Transverse colon (tissue), 4 donors: ENCODE results near the gene ZNF628. TPM values are rescaled to one million over a fixed set of nuclear protein-coding genes. Genes with fewer than 3 reads are reported as not detected.

Experiments used
- DNase-seq: peaks from one replicate; pipeline ENCODE4 v3.0.0-alpha.2; 2019
- H3K27ac ChIP-seq, 4 donors: fragments of 200-600 bp; sonication (generic); 2 replicates each; pipeline ENCODE4 v1.5.1; 2016 to 2018; ENCODE audit warnings: inconsistent platforms in 4 of 4
- H3K27me3 ChIP-seq: fragments of 200-600 bp; sonication (generic); 2 replicates; pipeline ENCODE4 v1.5.1; 2017; ENCODE audit warnings: inconsistent platforms
- H3K36me3 ChIP-seq, 4 donors: fragments of 200-600 bp; sonication (generic); 2 replicates each; pipeline ENCODE4 v1.5.1; 2017 to 2019; ENCODE audit warnings: inconsistent platforms in 4 of 4
- H3K4me1 ChIP-seq, 4 donors: fragments of 200-600 bp; sonication (generic); 2 replicates each; pipeline ENCODE4 v1.5.1; 2017 to 2020; ENCODE audit warnings: inconsistent platforms in 4 of 4
- H3K4me3 ChIP-seq, 4 donors: fragments of 200-600 bp; sonication (generic); 1 replicate in 1 of 4; 2 replicates in 3 of 4; pipeline versions ENCODE4 v1.5.1 to v1.6.1; 2017 to 2019; ENCODE audit warnings: inconsistent platforms in 4 of 4
- H3K9me3 ChIP-seq, 2 donors: fragments of 200-600 bp; sonication (generic); 2 replicates each; pipeline ENCODE4 v1.5.1; 2017 to 2019; ENCODE audit warnings: inconsistent platforms in 2 of 2
- CTCF ChIP-seq, 5 experiments: fragments of 200-600 bp in 3 of 5; fragments of 450-650 bp in 2 of 5; sonication (generic) in 3 of 5; IDR thresholded peaks; 1 replicate in 2 of 5; 2 replicates in 3 of 5; pipeline ENCODE4 v1.5.1; 2016 to 2017; ENCODE audit warnings: antibody characterized with exemption in 5 of 5, inconsistent platforms in 3 of 5, mild to moderate bottlenecking in 2 of 5, moderate library complexity in 1 of 5
- EP300 ChIP-seq: sonication (generic); formaldehyde crosslinking; IDR thresholded peaks from one replicate; pipeline ENCODE4 v1.6.1; 2017; ENCODE audit warnings: antibody characterized with exemption, low read depth
- POLR2A ChIP-seq: fragments of 450-650 bp; IDR thresholded peaks from one replicate; pipeline ENCODE4 v1.6.1; 2016; ENCODE audit warnings: antibody characterized with exemption, mild to moderate bottlenecking, moderate library complexity
- POLR2AphosphoS5 ChIP-seq, 3 donors: sonication (generic); formaldehyde crosslinking; IDR thresholded peaks; one replicate each; pipeline ENCODE4 v1.6.1; 2016; ENCODE audit warnings: antibody characterized with exemption in 3 of 3
- WGBS, 2 donors: methylation state at CpG; one replicate each; pipeline ENCODE4 v1.1.5; 2018; ENCODE audit warnings: low coverage in 1 of 2; 5-methylcytosine and 5-hydroxymethylcytosine counted together
- in situ Hi-C, 4 donors: fragments of 200-750 bp; cut with MboI; loops; one replicate each; pipeline versions ENCODE4 v1.15.0 to v1.15.1; 2017; ENCODE audit warnings: low sequenced_read_pairs in 3 of 4, low pct_ligation_motif_present in 1 of 4, low pct_unique_long_range_greater_than_20kb in 1 of 4
- intact Hi-C: fragments of 100-400 bp; cut with DNase I; formaldehyde crosslinking; loops from one replicate; pipeline ENCODE4 v1.15.1; 2023; ENCODE audit warnings: low total_unique reads
- total RNA-seq, 4 donors: library from RNA; depleted of rRNA; stranded (reverse); fragments of >200 nt; gene quantifications; one replicate each; pipeline ENCODE4 v1.1.0, GENCODE V29; 2016

Gene ZNF628
- total RNA-seq, 4 donors from 2014 or later, result 5.9 to 7.6 (median 6.4) TPM

- Histone ChIP-seq H3K27ac (peak overlapping the region in 1 of 4 donors; percentile 74), H3K36me3 (no peaks in the 10 kb centered on the region), H3K27me3 (no peaks in the 10 kb centered on the region), H3K4me3 (peak overlapping the region in 1 of 4 donors; percentile 51), H3K4me1 (peaks cover 0 to 10% (median 5%) of the 10 kb centered on the region in 4 donors), H3K9me3 (no peaks in the 10 kb centered on the region)
- intact Hi-C loops (loop anchor here (10.0 kb wide), 1 partner anchor 358 kb away; the partner anchor contains the start of gene TNNT1), in situ Hi-C loops (loop anchor here in 2 of 4 donors (10.0 kb wide), 1 partner anchor 358 kb away; the partner anchor contains the start of gene TNNT1 (in 2 of the 2))
- no peak for TF ChIP-seq POLR2A
- TF ChIP-seq POLR2AphosphoS5 (IDR thresholded peaks at IDR 0.05), result no peak
- no peak for TF ChIP-seq CTCF (IDR thresholded peaks at IDR 0.05)
- TF ChIP-seq EP300, result no peak
- 81 to 88% methylated on average over 7 to 17 of the region's 17 CpGs for WGBS, 2 donors
- DNase-seq, result no peak
Observed at GRCh38 chr19:55503157-55503501, 26.7 kb downstream of the ZNF628 start.

GRCh38 chr19:55503502-55504251 is 27.3 kb downstream of the ZNF628 start:
- in situ Hi-C loops (loop anchor here in 2 of 4 donors (10.0 kb wide), 1 partner anchor 359 kb away; the partner anchor contains the start of gene TNNT1 (in 2 of the 2)), intact Hi-C loops (loop anchor here (2.0 to 10.0 kb wide), 2 partner anchors 37 to 359 kb away; partner anchors contain the start of gene TNNT1)
- H3K36me3 ChIP-seq, result no peaks in the 10 kb centered on the region
- H3K27ac ChIP-seq, result peak overlapping the region; percentile 74 to 82 (median 76)
- H3K9me3 ChIP-seq, result no peaks in the 10 kb centered on the region
- H3K4me1 ChIP-seq, result peaks cover 0 to 10% (median 5%) of the 10 kb centered on the region in 4 donors
- peak; percentile 92 for DNase-seq
- H3K27me3 ChIP-seq, result no peaks in the 10 kb centered on the region
- H3K4me3 ChIP-seq, result peak overlapping the region in 2 of 4 donors; percentile 34 to 51
- WGBS, 2 donors, result 0 to 22% methylated on average over 3 to 64 of the region's 64 CpGs
- TF ChIP-seq EP300 (no peak), CTCF (IDR thresholded peaks at IDR 0.05) (peak; percentile 97 to 99 (median 99)), POLR2A (no peak), POLR2AphosphoS5 (IDR thresholded peaks at IDR 0.05) (peak in 1 of 3 donors; percentile 11)

- TF ChIP-seq POLR2AphosphoS5 (IDR thresholded peaks at IDR 0.05), result no peak
- no peak for TF ChIP-seq CTCF (IDR thresholded peaks at IDR 0.05)
- TF ChIP-seq POLR2A, result no peak
- TF ChIP-seq EP300, result no peak
- DNase-seq, result no peak
- H3K36me3 ChIP-seq, result no peaks in the 10 kb centered on the region
- in situ Hi-C loops, result loop anchor here in 2 of 4 donors (10.0 kb wide), 1 partner anchor 359 kb away; the partner anchor contains the start of gene TNNT1 (in 2 of the 2)
- H3K4me3 ChIP-seq, result peak overlapping the region in 2 of 4 donors; percentile 34 to 51
- 11 to 27% methylated on average over 9 to 13 of the region's 13 CpGs for WGBS, 2 donors
- peaks cover 0 to 10% (median 5%) of the 10 kb centered on the region in 4 donors for H3K4me1 ChIP-seq
- H3K27me3 ChIP-seq, result no peaks in the 10 kb centered on the region
- H3K27ac ChIP-seq, result peak overlapping the region in 3 of 4 donors; percentile 74 to 82 (median 77)
- intact Hi-C loops, result loop anchor here (2.0 to 10.0 kb wide), 2 partner anchors 37 to 359 kb away; partner anchors contain the start of gene TNNT1
- no peaks in the 10 kb centered on the region for H3K9me3 ChIP-seq
Observed at GRCh38 chr19:55504252-55504603, 27.8 kb downstream of the ZNF628 start.

GRCh38 chr19:55504981-55505380 is 28.6 kb downstream of the ZNF628 start:
- intact Hi-C loops, result loop anchor here (2.0 to 10.0 kb wide), 2 partner anchors 38 to 360 kb away; partner anchors contain the start of gene TNNT1
- H3K9me3 ChIP-seq, result no peaks in the 10 kb centered on the region
- TF ChIP-seq POLR2AphosphoS5 (IDR thresholded peaks at IDR 0.05) (no peak), EP300 (no peak), CTCF (IDR thresholded peaks at IDR 0.05) (no peak), POLR2A (no peak)
- 82 to 89% methylated on average over 11 of the region's 11 CpGs for WGBS, 2 donors
- DNase-seq, result no peak
- no peaks in the 10 kb centered on the region for H3K27me3 ChIP-seq
- no peak overlapping the region for H3K27ac ChIP-seq
- no peak overlapping the region for H3K4me3 ChIP-seq
- no peaks in the 10 kb centered on the region for H3K36me3 ChIP-seq
- in situ Hi-C loops, result loop anchor here in 2 of 4 donors (10.0 kb wide), 1 partner anchor 360 kb away; the partner anchor contains the start of gene TNNT1 (in 2 of the 2)
- H3K4me1 ChIP-seq, result peaks cover 0 to 10% (median 5%) of the 10 kb centered on the region in 4 donors
